H9 (cell line): Measurements from ENCODE around the gene ELMOD1. TPM values are rescaled to one million over a fixed set of nuclear protein-coding genes. Genes with fewer than 3 reads are reported as not detected.

Experiments
- DNase-seq: peaks from one replicate; pipeline ENCODE4 v3.0.0-alpha.2; 2017
- H2AFZ ChIP-seq: one replicate; pipeline ENCODE4 v1.6.1; 2013; ENCODE audit warnings: mild to moderate bottlenecking, low read length, control low read depth, moderate library complexity
- H2AK5ac ChIP-seq: 2 replicates; pipeline ENCODE4 v1.6.1; 2013; ENCODE audit warnings: low read length, control low read depth, mixed read lengths; ENCODE audit not compliant: insufficient read length
- H2BK120ac ChIP-seq: one replicate; pipeline ENCODE4 v1.6.1; 2013; ENCODE audit warnings: low read depth, mild to moderate bottlenecking, low read length, control low read depth, inconsistent platforms; ENCODE audit not compliant: poor library complexity, severe bottlenecking
- H2BK12ac ChIP-seq: 2 replicates; pipeline ENCODE4 v1.6.1; 2013; ENCODE audit warnings: low read length, control low read depth, mixed read lengths, low read depth; ENCODE audit not compliant: insufficient read length
- H2BK15ac ChIP-seq: 2 replicates; pipeline ENCODE4 v1.6.1; 2013; ENCODE audit warnings: low read depth, low read length, control low read depth
- H2BK20ac ChIP-seq: one replicate; pipeline ENCODE4 v1.6.1; 2013; ENCODE audit warnings: low read depth, mild to moderate bottlenecking, low read length, control low read depth, inconsistent platforms; ENCODE audit not compliant: poor library complexity, severe bottlenecking
- H2BK5ac ChIP-seq: 2 replicates; pipeline ENCODE4 v1.6.1; 2013; ENCODE audit warnings: low read length, control low read depth, mixed read lengths; ENCODE audit not compliant: insufficient read length
- H3K14ac ChIP-seq: 2 replicates; pipeline ENCODE4 v1.6.1; 2013; ENCODE audit warnings: low read length, control low read depth; ENCODE audit not compliant: insufficient read depth
- H3K18ac ChIP-seq: 2 replicates; pipeline ENCODE4 v1.6.1; 2013; ENCODE audit warnings: low read depth, mild to moderate bottlenecking, mixed read lengths, low read length, control low read depth; ENCODE audit not compliant: insufficient read length
- H3K23ac ChIP-seq: 2 replicates; pipeline ENCODE4 v1.6.1; 2013; ENCODE audit warnings: low read length, control low read depth, mixed read lengths, low read depth; ENCODE audit not compliant: insufficient read length
- H3K23me2 ChIP-seq: 2 replicates; pipeline ENCODE4 v1.6.1; 2013; ENCODE audit warnings: low read depth, mild to moderate bottlenecking, mixed read lengths, low read length, control low read depth; ENCODE audit not compliant: insufficient read length, poor library complexity, severe bottlenecking
- H3K27ac ChIP-seq: 2 replicates; pipeline ENCODE4 v1.5.1; 2013; ENCODE audit warnings: low read length, control low read depth, mixed read lengths, low read depth; ENCODE audit not compliant: insufficient read length
- H3K27me3 ChIP-seq: 2 replicates; pipeline ENCODE4 v1.6.1; 2013; ENCODE audit warnings: low read length, control low read depth, inconsistent platforms; ENCODE audit not compliant: insufficient read depth
- H3K4ac ChIP-seq: 2 replicates; pipeline ENCODE4 v1.6.1; 2013; ENCODE audit warnings: low read depth, mild to moderate bottlenecking, control low read depth, inconsistent platforms, low read length, moderate library complexity
- H3K4me1 ChIP-seq: 2 replicates; pipeline ENCODE4 v1.6.1; 2013; ENCODE audit warnings: low read length, control low read depth, inconsistent platforms; ENCODE audit not compliant: insufficient read depth
- H3K4me2 ChIP-seq: 2 replicates; pipeline ENCODE4 v1.6.1; 2013; ENCODE audit warnings: low read length, control low read depth, mixed read lengths; ENCODE audit not compliant: insufficient read length, insufficient read depth
- H3K56ac ChIP-seq: 2 replicates; pipeline ENCODE4 v1.6.1; 2013; ENCODE audit warnings: low read depth, mild to moderate bottlenecking, mixed read lengths, low read length, control low read depth; ENCODE audit not compliant: insufficient read length
- H3K79me1 ChIP-seq: 2 replicates; pipeline ENCODE4 v1.6.1; 2013; ENCODE audit warnings: low read depth, mild to moderate bottlenecking, moderate library complexity, low read length, control low read depth, inconsistent platforms; ENCODE audit not compliant: insufficient read depth, poor library complexity, severe bottlenecking
- H3K79me2 ChIP-seq: 2 replicates; pipeline ENCODE4 v1.6.1; 2013; ENCODE audit warnings: low read length, control low read depth, inconsistent platforms; ENCODE audit not compliant: insufficient read depth
- H3K9ac ChIP-seq: 2 replicates; pipeline ENCODE4 v1.6.1; 2013; ENCODE audit warnings: low read length, control low read depth, mixed read lengths; ENCODE audit not compliant: insufficient read length; ENCODE audit errors: extremely low read depth
- H3K9me3 ChIP-seq: one replicate; pipeline ENCODE4 v1.6.1; 2013; ENCODE audit warnings: low read depth, low read length, inconsistent platforms; ENCODE audit not compliant: control insufficient read depth
- H3T11ph ChIP-seq: one replicate; pipeline ENCODE4 v1.6.1; 2013; ENCODE audit warnings: mild to moderate bottlenecking, low read length, control low read depth, inconsistent platforms
- H4K20me1 ChIP-seq: one replicate; pipeline ENCODE4 v1.6.1; 2013; ENCODE audit not compliant: control insufficient read depth, insufficient read length, insufficient read depth
- H4K5ac ChIP-seq: 2 replicates; pipeline ENCODE4 v1.6.1; 2013; ENCODE audit warnings: low read depth, mild to moderate bottlenecking, mixed read lengths, low read length, control low read depth; ENCODE audit not compliant: insufficient read length
- H4K8ac ChIP-seq: replicated peaks from 2 replicates; pipeline ENCODE4 v1.6.1; 2013; ENCODE audit warnings: low read length, control low read depth, mixed read lengths, low read depth; ENCODE audit not compliant: insufficient read length
- H4K91ac ChIP-seq: 2 replicates; pipeline ENCODE4 v1.6.1; 2013; ENCODE audit warnings: low read depth, mild to moderate bottlenecking, moderate library complexity, mixed read lengths, low read length, control low read depth; ENCODE audit not compliant: insufficient read length
- H3K27ac Mint-ChIP-seq, 3 experiments: 2 replicates in 2 of 3; 3 replicates in 1 of 3; pipeline ENCODE4 v1.8.0; 2020 to 2021; ENCODE audit warnings: mixed read lengths in 3 of 3, mild to moderate bottlenecking in 1 of 3, moderate library complexity in 1 of 3
- H3K27me3 Mint-ChIP-seq: 2 replicates; pipeline ENCODE4 v1.8.0; 2021; ENCODE audit warnings: low read depth, mild to moderate bottlenecking, moderate library complexity, mixed read lengths
- H3K36me3 Mint-ChIP-seq, 3 experiments: 2 replicates in 2 of 3; 3 replicates in 1 of 3; pipeline ENCODE4 v1.8.0; 2020 to 2021; ENCODE audit warnings: low read depth in 3 of 3, mixed read lengths in 3 of 3; ENCODE audit not compliant: insufficient read depth in 1 of 3
- H3K4me1 Mint-ChIP-seq, 2 experiments: 2 replicates each; pipeline ENCODE4 v1.8.0; 2020; ENCODE audit warnings: mixed read lengths in 2 of 2
- H3K4me3 Mint-ChIP-seq, 2 experiments: 2 replicates in 1 of 2; 3 replicates in 1 of 2; pipeline ENCODE4 v1.8.0; 2020 to 2021; ENCODE audit warnings: mild to moderate bottlenecking in 2 of 2, mixed read lengths in 2 of 2, moderate library complexity in 1 of 2
- H3K9me3 Mint-ChIP-seq, 2 experiments: 2 replicates in 1 of 2; 3 replicates in 1 of 2; pipeline ENCODE4 v1.8.0; 2020; ENCODE audit warnings: mild to moderate bottlenecking in 2 of 2, mixed read lengths in 2 of 2, moderate library complexity in 1 of 2
- CTCF ChIP-seq: fragments of 200-600 bp; sonication (generic); conservative IDR thresholded peaks from 3 replicates; pipeline ENCODE4 v1.8.0; 2021; ENCODE audit warnings: antibody characterized with exemption, mild to moderate bottlenecking
- WGBS: extraction: QIAGEN DNeasy Blood & Tissue Kit; methylation state at CpG from one replicate; pipeline ENCODE4 v1.1.7; 2013; ENCODE audit warnings: missing lambda C conversion rate, low lambda C conversion rate, mixed read lengths; ENCODE audit not compliant: insufficient read length; ENCODE audit errors: extremely low coverage; 5-methylcytosine and 5-hydroxymethylcytosine counted together
- total RNA-seq: library from RNA; stranded (reverse); gene quantifications from 2 replicates; pipeline ENCODE4 v1.2.1, GENCODE V29; 2021

ELMOD1 gene
- total RNA-seq, 1 experiment from 2014 or later: 0.61 TPM

- Histone ChIP-seq H2BK12ac (no peak overlapping the region), H3K4me2 (no peak overlapping the region), H3K27ac (no peak overlapping the region), H4K8ac (no peak overlapping the region), H4K5ac (no peak overlapping the region), H3K4ac (no peak overlapping the region), H3T11ph (no peak overlapping the region), H3K23ac (no peak overlapping the region), H3K23me2 (no peaks in the 10 kb centered on the region), H2BK15ac (no peak overlapping the region), H3K79me1 (no peaks in the 10 kb centered on the region), H3K27me3 (no peaks in the 10 kb centered on the region), H2AFZ (no peak overlapping the region), H3K9me3 (no peaks in the 10 kb centered on the region), H3K56ac (no peak overlapping the region), H3K79me2 (no peaks in the 10 kb centered on the region), H4K20me1 (no peaks in the 10 kb centered on the region), H4K91ac (no peak overlapping the region), H2BK5ac (no peak overlapping the region), H3K14ac (no peak overlapping the region), H2AK5ac (no peak overlapping the region), H2BK20ac (no peak overlapping the region), H3K18ac (no peak overlapping the region), H3K9ac (no peak overlapping the region), H3K4me1 (peaks cover 7% of the 10 kb centered on the region; the same call in 1 of the 2 replicates), H2BK120ac (no peak overlapping the region)
- no peak for DNase-seq
- Mint-ChIP-seq H3K4me3 (no peak overlapping the region), H3K27ac (0 out of 7 replicates have a peak overlapping the region, but pooled peaks of 1 of the 3 experiments have one; percentile 33), H3K4me1 (peaks cover 19 to 20% of the 10 kb centered on the region in 2 experiments), H3K27me3 (no peaks in the 10 kb centered on the region), H3K36me3 (no peaks in the 10 kb centered on the region), H3K9me3 (no peaks in the 10 kb centered on the region)
- WGBS: no CpG with 5 or more reads among the region's 8 CpGs
- no peak for TF ChIP-seq CTCF
Observed at GRCh38 chr11:107666911-107667613, 76.1 kb downstream of the ELMOD1 start.
